ENCODE results near the gene ADSL.
"Not testable (repeated sequence)": the region's sequence is repeated elsewhere in the genome, so short reads cannot be mapped to it uniquely, and the experiment has no call there.

The ADSL gene

DNA sequence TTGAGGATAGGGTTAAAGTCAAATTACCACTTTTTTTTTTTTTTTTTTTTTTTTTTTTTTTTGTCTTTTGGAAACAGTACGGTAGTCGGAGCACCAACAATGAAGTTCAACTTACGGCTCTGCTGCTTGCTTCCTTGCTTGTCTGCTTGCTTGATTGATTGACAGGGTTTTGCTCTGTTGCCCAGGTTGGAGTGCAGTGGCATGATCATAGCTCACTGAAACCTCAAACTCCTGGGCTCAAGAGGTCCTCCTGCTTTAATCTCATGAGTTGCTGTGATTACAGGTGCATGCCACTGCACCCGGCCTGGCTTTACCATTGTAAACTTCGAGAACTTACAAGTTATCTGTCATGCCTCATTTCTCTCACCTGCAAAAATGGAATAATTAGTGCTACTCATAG lies 29.8 kb downstream of the ADSL start:
- no peak for DNase-seq

DNA sequence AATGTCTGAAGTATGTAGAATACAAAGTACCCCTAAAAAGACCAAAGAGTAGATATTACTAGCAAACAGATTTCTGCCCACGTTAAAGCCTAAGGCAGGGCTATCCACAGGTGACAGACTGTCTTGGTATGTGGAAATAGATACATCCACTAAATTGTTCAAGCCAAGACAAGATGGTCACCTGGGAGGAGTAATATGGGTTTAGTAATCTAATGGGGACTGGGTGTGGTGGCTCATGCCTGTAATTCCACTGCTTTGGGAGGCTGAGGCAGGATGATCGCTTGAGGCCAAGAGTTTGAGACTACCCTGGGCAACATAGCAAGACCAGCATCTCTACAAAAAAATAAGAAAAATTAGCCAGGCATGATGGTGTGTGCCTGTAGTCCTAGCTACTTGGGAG lies 31.6 kb downstream of the ADSL start:
- no peak for DNase-seq

DNA sequence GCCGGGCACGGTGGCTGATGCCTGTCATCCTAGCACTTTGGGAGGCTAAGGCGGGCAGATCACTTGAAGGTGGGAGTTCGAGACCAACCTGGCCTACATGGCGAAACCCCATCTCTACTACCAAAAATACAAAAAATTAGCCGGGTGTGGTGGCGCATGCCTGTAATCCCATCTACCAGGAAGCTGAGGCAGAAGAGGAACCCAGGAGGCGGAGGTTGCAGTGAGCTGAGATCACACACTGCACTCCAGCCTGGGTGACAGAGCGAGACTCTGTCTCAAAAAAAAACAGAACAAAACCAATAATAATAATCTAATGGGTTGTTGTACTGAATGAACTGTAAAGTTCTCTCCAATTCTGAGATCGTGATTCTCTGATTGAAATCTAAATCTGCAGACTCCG lies 32.1 kb downstream of the ADSL start:
- not testable (repeated sequence) for DNase-seq

DNA sequence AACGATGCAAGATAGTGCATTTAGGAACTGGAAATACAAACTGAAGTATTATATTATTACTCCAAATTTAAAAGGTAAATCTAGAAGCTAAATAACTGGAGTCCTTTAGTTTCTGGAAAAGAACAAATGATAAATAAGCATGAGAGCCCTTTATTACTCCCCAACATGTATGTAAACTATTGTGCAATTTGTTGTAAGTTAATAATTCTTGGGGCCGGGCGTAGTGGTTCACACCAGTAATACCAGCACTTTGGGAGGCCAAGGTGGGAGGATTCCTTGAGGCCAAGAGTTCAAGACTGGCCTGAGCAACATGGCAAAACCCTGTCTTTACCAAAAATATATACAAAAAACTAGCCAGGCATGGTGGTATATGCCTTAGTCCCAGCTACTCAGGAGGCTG lies 35.2 kb downstream of the ADSL start:
- DNase-seq = no peak

DNA sequence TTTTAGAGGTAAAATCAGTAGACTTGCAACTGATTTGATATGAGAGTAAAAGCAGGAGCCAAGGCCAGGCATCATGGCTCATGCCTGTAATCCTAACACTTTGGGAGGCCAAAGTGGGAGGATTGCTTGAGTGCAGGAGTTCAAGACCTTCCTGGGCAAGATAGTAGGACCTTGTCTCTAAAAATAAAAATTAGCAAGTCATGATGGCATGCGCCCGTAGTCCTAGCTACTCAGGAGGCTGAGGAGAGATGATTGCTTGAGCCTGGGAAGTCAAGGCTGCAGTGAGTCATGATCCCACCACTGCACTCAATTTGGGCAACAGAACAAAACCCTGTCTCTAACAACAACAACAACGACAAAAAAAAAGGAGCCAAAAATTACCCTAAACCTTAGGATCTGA lies 37.6 kb downstream of the ADSL start:
- no peak for DNase-seq

DNA sequence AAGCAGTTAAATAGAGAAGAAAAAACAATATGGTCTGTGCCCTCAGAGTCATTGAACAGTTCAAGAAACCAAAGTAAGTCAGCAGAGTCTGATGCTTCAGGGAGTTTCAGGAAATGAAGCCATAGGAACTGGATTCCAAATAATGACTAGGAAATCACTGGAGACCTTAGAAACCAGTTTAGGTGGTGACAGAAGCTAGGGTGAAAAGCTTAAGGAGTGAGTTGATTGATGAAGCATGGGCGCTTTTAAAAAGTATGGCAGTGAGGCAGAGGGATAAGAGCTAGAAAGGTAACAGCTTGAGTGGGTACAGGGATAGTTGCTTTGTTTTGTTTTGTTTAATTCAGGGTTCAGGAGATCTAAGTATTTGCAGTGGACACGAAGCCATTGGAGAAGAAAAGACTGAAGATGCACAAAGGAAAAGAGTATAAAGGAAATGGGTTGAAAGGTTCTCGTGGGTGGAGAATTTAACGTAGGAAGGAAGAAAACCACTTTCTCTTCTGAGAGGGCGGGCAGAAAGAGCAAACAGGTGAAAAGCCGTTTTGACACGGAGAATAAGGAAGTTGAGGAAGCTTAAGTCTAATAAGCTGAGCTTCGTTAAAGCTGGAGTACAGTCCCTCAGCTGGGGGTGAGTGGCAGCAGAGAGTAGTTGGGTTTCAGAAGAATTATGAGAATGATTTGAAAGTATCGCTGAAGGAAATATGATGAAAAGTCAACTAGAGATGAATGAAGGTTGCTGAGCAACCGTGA lies 38.9 kb downstream of the ADSL start:
- no peak for DNase-seq

DNA sequence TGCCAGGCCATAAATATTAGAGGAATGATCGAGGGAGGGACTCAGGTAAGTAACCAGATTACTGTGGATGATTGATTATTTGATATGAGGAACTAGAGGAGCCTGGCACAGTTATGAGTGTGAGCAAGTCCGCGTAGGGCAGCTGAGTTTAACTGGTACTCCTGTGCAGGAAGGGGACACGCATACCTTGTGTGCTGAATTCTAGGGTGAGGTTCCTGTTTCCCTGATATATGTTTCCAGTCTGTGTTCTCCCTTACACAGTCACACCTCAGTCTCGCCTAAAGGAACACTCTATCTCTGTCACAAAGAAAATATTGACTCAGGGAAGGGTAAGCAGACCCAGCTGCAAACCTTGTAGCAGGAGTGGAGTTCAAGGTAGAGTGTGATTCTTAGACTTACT lies 41.4 kb downstream of the ADSL start:
- DNase-seq = no peak

DNA sequence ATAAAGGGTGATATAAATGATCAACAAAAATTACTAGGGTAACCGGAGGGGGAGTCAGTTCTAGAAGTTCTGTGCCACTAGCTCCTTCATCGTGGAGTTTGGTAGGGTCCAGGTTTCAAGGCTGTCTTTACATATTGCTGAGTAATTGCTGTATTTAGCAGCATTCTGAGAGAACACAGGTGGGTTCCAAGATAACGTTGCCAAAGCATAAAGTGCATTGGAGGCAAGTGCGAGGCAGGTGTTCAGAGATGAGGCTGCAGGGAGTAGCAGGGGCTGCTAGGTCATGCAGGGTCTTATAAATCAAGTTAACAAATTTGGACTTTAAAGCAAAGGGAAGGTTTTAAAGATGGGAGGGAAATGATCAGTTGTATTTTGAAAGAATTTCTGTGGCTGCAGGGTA lies 41.9 kb downstream of the ADSL start:
- DNase-seq = no peak

DNA sequence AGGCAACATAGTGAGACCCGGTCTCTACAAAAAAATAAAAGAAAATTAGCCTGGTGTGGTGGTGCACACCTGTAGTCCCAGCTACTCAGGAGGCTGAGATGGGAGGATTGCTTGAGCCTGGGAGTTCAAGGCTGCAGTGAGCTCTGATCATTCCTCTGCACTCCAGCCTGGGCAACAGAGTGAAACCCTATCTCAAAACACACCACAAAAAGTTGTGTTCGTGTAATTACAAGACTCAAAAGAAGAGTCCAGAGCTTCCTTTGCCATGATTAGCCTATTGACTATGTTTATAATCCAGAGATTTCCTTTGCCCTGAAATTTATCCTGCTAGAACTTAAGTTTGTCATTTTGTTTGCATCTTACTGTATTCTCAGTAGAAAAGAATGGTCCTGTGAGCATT lies 45.1 kb downstream of the ADSL start:
- DNase-seq = no peak

DNA sequence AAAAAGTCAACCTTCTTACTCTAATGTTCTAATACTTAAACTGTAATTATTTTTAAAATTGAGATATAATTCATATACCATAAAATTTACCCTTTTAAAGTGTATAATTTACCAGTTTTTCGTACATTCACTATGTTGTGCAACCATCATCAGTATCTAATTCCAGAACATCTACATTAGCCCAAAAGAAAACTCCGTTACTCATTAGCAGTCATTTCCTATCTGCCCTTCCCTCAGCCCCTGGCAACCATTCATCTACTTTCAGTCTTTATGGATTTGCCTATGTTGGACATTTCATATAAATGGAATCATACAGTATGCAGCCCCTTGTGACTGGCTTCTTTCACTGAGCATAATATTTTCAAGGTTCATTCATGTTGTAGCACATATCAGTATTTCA lies 46.3 kb downstream of the ADSL start:
- DNase-seq = no peak

DNA sequence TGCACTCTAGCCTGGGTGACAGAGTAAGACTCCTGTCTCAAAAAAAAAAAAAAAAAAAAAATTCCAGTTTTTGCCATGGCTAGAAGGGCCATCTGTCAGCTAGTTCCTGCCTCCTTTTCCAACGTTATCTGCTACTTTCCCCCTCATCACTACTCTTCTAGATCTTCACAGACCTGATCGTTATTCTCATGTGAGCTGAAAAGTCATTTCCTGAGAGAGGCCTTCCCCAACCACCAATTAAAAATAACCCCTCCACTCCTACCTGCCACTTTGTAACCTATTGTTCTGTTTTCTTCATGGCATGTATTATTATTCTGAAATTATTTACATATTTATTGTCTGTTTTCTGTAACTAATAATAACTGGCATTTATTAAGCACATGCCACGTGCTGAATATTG lies 48.3 kb downstream of the ADSL start:
- no peak for DNase-seq

DNA sequence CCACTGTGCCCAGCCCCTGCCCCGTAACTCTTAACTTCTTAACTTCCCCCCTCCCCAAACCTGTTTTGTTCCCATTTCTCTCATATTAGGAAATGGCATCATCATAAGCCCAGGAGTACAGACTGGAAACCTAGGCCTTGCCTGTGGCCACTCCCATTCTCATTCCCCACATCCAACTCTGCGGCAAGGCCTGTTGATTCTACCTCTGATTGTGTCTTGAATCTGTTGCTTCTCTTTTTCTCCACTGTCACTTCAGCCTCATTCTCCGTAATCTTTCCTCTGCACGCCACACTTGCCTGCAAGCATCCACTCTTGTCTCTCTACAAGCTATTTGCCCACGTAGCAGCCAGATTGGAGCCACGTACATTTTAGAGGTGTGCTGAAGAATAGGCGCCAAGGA lies 49.3 kb downstream of the ADSL start:
- DNase-seq = no peak

DNA sequence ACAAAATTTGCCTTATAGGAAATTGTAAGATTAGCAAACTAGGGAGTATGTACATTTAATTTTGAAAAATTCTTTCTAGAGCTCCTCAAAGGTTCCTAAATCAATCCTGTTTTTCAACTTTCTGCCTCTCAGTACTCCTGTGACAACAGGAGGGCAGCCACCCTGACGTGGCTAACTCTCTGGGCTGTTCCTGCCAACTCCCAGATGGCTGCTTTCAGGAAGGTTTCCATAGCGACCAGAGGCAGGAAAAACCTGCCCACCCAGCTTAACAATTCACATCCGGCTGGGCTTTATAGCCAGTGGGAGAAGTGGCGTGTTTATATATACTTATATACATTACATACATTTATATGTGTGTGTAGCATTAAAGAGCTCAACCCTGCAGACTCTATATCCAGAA lies 50.6 kb downstream of the ADSL start:
- peak; percentile 52 for DNase-seq

DNA sequence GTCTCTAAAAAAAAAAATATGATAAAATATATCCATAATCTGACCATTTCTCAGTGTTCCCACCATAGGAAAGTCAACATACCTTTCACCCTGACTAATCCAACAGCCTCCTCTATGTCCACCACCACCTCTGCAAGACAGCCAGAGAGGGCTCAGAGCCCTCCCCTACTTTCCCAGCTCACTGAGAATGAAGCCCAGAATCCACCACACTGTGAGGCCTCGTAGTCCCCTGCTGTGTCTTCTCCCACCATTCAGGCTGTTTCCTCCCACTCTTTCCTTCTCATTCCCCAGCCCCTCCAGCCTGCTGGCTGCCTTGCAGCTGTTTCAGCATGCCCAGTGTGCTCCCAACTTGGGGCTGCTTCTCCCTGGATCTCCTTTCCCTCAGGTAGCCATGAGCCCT lies 51.1 kb downstream of the ADSL start:
- DNase-seq = no peak

DNA sequence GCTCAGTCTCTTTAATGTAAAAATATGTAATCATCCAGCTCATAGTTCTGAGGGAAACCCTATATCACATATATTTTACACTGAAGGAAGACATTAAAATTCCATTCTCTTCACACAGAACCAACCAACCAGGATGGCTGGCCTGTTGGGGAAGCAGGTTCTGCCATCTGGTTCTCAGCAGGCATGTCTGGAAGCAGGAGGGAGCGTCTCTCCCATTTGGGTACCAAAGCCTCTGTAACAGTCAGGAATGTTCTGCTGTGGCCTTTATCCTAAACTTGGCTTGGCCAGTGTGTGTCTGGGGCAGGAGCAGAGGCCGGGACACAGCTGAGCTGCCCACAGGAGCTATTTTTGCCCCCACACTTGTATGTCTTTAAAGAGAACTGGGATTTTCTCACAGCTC lies 53.3 kb downstream of the ADSL start:
- DNase-seq = no peak

DNA sequence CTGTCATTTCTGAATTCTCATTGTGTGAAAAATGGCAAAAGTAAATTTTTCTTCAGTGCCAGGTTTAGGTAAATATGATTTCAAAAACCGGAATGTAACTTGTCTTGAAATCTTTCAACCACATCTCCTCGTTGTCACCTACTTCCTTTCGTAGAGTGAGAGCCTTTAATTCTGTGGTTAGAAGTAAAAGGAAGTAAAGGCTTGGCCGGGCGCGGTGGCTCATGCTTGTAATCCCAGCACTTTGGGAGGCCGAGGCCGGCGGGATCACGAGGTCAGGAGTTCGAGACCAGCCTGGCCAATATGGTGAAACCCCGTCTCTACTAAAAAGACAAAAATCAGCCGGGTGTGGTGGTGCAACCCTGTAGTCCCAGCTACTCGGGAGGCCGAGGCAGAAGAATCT lies 53.9 kb downstream of the ADSL start:
- no peak for DNase-seq

DNA sequence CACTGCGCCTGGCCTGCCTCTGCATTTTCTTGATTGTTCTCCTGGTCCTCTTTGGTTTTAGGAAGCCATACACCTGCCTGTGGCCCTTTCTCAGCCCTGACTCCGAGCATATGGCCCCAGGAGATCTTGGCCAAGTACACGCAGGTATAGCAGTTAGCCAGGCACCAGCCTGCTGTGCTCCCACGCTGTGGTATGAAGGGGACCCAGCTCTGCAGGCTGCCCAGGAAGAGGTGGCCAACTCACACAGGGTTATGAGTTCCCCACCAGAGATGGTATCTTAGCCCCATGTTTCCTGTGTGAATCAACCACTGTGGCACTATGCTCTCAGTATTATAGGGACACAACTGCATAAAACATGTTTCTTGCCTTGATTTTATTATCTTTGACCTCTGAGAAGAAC lies 55.2 kb downstream of the ADSL start:
- DNase-seq = no peak

DNA sequence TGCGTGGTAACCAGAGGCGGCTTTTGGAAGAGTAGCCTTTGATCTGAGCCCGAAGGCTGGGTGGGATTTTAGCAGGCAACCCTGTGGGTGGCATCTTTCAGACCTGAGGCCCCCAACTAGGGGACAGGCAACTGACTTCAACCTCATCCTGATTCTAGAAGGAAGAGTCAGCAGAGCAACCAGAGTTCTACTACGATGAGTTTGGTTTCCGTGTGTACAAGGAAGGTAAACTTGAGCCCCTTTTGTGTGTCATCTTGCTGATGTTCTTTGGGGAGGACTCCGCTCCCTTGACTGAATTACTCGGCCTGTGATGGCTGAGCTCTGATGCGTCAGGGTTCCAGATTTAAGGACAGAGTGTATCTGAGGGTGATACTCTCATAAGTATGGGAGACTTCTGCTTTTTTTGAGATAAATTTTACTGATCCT lies 55.7 kb downstream of the ADSL start:
- DNase-seq = no peak

DNA sequence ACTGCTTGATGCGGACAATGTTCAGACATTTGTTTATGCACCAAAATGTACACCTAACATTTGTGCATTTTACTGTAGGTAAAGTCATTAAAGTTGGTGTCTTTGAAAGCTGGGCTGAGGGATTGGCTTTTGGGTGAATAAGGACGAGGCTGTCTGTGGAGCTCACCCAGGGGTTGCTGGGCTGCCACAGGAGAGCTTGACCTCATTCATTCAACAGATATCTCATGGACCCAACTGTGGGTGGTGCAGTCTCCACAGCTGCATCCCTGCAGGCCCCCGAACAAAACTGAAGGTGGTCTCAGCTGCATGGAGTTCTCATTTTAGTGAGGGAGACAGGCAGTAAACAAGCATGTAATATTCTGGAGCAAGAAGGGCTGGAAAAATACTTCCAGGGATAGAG lies 56.8 kb downstream of the ADSL start:
- no peak for DNase-seq

DNA sequence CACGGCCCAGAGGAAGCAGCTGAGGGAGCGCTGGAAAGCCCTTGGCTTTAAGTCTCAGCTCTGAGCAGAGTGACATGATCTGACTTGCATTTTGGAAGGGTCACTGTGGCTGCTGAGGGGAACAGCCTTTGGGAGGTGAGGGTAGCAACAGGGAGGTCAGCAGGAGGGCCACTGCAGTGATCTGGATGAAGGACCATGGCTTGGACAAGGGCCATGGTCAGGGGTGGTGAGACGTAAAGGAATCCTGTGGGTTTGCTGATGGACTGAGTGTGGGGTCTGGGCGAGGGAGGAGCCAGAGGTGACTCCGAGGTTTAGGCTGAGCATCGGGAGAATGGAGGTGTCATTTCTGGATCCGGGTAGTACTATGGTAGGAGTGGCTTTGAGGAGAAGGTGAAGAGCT lies 57.4 kb downstream of the ADSL start:
- no peak for DNase-seq

DNA sequence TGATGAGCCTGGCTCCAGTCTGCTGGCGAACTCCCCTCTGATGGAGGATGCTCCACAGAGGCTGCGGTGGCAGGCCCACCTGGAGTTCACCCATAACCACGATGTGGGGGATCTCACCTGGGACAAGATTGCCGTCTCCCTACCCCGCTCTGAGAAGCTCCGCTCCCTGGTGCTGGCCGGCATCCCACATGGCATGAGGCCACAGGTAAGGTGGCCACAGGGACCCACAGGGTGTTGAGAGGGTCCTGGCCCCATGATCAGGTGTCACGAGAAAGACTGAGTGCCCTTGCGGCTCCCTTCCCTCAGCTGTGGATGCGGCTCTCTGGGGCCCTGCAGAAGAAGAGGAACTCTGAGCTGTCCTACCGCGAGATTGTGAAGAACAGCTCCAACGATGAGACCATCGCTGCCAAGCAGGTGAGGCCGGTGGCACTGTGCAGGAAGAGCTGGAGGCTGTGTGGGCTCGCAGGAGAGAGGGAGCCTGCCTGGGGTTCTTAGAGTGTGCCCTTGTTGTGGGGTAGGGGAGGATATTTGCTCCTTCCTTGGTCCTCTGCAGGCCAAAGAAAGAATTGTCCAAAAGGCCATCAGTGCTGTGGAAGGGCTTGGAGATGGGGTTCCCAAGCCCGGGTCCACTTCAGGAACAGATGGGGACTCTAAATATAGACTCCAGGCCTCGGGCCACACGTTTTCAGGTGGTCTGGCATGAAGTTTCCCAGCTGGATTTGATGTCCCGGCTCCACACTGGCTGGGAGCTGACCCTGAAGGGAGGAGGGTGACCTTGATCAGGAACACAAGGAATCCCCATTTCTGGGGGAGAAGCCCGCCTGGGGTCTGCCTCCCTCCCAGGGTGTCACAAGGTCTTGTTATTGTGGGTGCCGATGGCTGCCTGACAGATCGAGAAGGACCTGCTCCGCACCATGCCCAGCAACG lies 58.2 kb downstream of the ADSL start:
- DNase-seq = no peak

DNA sequence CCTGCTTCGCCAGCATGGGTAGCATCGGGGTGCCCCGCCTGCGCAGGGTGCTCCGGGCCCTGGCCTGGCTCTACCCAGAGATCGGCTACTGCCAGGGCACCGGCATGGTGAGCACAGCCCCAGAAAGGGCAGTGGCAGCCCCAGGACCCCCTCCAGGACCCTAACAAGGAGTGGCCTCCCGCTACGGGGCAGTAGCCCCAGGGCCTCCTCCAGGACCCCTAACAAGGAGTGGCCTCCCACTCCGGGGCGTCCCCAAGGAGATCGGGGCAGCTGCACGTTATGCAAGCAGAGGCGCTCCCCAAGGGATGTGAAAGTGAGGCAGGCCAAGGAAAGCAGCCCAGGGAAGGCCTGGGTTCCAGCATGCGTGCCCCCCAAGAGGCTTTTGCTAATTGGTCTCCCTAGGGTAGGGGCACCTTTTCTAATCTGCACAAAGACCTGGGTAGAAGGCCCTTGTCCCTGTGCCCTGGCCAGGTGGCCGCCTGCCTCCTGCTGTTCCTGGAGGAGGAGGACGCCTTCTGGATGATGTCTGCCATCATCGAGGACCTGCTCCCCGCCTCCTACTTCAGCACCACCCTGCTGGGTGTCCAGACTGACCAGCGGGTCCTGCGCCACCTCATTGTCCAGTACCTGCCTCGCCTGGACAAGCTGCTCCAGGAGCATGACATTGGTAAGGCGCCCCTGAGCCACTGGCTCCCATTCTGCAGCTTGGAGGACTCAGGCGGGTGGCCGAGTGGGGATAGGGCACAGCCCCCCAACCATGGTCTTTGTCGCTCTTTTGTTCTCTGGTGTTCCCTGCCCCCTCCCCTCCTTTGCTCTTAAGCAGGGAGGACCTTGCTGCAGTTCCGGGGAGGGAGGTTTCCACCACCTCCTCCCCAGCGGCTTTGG lies 59.1 kb downstream of the ADSL start:
- no peak for DNase-seq
